Adrenal gland (tissue), 5 donors: Measurements from ENCODE around the gene PCDHB15.

Experiments used
- POLR2A ChIP-seq, 2 donors: fragments of 450-650 bp; IDR thresholded peaks; one replicate each; pipeline ENCODE4 v1.6.1; 2017; ENCODE audit warnings: antibody characterized with exemption in 2 of 2, mild to moderate bottlenecking in 2 of 2, moderate library complexity in 1 of 2
- TF ChIP-seq, protein P1 (sequence below), 6 experiments: fragments of 450-650 bp in 4 of 6; fragments of 200-600 bp in 2 of 6; sonication (generic) in 1 of 6; IDR thresholded peaks; 1 replicate in 5 of 6; 2 replicates in 1 of 6; pipeline versions ENCODE4 v1.5.1 to v1.8.0; 2016 to 2021; ENCODE audit warnings: antibody characterized with exemption in 6 of 6, mild to moderate bottlenecking in 2 of 6, moderate library complexity in 1 of 6
- donor health status: DM: no; HTN: no; CAD: no.

DNA sequence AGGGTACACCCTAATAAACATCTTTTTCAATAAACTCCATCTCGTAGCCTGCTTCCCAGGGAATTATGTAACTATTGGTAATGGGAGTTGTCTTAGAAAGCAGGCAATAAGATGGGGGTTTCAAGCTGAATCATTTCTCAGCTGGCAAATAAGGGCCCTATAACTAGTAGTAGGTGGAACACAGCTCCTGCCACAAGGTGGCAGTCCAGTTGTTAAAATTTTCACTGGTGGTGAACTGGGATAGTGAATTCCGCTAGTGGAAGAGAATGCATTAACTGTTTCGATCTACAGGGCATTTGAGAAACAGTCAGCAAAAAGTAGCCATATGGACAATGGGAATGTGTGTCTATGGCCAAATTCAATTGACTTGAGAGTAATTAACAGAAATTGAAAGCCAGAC lies 27.7 kb downstream of the PCDHB15 start:
- no peak for TF ChIP-seq POLR2A (IDR thresholded peaks at IDR 0.05)
- TF ChIP-seq, protein P1, sequence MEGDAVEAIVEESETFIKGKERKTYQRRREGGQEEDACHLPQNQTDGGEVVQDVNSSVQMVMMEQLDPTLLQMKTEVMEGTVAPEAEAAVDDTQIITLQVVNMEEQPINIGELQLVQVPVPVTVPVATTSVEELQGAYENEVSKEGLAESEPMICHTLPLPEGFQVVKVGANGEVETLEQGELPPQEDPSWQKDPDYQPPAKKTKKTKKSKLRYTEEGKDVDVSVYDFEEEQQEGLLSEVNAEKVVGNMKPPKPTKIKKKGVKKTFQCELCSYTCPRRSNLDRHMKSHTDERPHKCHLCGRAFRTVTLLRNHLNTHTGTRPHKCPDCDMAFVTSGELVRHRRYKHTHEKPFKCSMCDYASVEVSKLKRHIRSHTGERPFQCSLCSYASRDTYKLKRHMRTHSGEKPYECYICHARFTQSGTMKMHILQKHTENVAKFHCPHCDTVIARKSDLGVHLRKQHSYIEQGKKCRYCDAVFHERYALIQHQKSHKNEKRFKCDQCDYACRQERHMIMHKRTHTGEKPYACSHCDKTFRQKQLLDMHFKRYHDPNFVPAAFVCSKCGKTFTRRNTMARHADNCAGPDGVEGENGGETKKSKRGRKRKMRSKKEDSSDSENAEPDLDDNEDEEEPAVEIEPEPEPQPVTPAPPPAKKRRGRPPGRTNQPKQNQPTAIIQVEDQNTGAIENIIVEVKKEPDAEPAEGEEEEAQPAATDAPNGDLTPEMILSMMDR (IDR thresholded peaks at IDR 0.05), result no peak
